ENCODE data around the gene CAMK2G.
A peak's percentile ranks its signal among the peaks of the same experiment; 100 is the strongest.
"Not testable (repeated sequence)": the region's sequence is repeated elsewhere in the genome, so short reads cannot be mapped to it uniquely, and the experiment has no call there.

CAMK2G gene

GRCh38 chr10:73874267-73875138 lies at the start of gene CAMK2G:
Gene CAMK2G (minus strand): TSS chr10:73874555. CDS start chr10:73874461, 94 bp downstream.
- peak; percentile 76 to 82 for DNase-seq

DNA sequence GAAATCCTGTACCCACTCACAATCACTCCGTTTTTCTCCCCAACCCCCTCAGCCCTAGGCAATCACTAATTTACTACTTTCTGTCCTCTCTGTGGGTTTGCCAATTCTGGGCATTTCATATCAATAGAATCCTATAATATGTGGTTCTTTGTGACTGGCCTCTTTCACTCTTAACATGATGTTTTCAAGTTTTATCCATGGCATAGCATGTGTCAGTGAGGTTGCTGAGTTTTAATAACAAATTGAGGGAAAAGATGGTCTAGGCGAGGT lies 48.4 kb upstream of the CAMK2G start:
- DNase-seq, result no peak

GRCh38 chr10:73922007-73922863 lies 47.9 kb upstream of the CAMK2G start:
- no peak for DNase-seq

- no peak for DNase-seq
These were observed 45.7 kb upstream of the CAMK2G start for GRCh38 chr10:73920089-73920488.

DNA sequence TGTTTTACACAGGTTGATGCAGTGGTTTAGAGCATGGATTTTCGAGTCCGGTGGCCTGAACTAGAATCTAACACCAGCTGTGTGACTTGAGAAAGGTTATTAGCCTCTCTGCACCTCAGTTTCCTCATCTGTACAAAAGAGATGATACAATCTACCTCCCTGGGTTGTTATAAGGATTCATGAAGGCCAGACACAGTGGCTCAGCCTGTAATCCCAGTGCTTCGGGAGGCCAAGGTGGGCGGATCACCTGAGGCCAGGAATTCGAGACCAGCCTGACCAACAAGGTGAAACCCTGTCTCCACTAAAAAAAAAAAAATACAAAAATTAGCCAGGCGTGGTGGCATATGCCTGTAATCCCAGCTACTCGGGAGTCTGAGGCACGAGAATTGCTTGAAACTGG lies 45.1 kb upstream of the CAMK2G start:
- DNase-seq, result not testable (repeated sequence)

- DNase-seq, result no peak
These were observed 43.4 kb upstream of the CAMK2G start for GRCh38 chr10:73917566-73918305.

- no peak for DNase-seq
These were observed 42.6 kb upstream of the CAMK2G start for GRCh38 chr10:73916761-73917470.

GRCh38 chr10:73915206-73915851 lies 41.0 kb upstream of the CAMK2G start:
- no peak for DNase-seq

- DNase-seq, result no peak
These were observed 39.7 kb upstream of the CAMK2G start for GRCh38 chr10:73914036-73914435.

DNA sequence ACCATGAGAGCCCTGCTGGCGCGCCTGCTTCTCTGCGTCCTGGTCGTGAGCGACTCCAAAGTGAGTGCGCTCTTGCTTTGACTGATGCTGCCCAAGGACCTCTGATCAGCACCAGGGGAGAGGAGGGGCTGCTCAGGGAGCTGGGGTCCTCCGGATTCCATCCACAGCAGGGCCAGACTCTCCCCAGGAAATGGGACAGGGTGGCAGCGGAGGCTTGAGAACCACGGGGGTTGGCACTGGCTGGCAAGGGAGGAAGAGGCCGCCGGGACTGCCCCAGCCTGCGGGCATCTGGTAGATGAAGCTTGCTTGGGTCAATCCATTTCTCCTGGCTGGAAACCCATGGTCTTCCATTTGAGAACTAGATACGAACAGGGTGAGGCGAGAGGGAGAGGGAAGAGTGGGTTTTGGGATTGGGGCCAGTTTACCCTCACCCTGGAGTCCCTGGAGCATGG lies 37.2 kb upstream of the CAMK2G start:
- DNase-seq, result no peak

DNA sequence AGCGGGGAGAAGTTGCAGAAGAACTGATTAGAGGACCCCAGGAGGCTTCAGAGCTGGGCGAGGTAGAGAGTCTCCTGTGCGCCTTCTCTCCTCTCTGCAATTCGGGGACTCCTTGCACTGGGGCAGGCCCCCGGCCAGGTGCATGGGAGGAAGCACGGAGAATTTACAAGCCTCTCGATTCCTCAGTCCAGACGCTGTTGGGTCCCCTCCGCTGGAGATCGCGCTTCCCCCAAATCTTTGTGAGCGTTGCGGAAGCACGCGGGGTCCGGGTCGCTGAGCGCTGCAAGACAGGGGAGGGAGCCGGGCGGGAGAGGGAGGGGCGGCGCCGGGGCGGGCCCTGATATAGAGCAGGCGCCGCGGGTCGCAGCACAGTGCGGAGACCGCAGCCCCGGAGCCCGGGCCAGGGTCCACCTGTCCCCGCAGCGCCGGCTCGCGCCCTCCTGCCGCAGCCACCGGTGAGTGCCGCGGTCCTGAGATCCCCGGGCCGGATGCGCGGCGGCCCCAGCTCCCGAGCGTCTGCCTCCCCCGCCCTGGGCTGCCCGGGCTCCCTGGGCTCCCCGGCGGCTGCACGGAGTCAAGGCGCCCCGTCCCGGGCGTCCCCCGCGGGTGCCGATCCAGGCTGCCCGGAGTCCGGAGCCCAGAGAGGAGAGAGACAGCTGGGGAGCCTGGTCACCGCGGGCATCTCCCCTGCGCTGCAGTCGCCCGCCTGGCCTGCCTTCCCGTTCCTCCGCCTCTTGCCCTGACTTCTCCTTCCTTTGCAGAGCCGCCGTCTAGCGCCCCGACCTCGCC lies 36.6 kb upstream of the CAMK2G start, which contains the start of gene PLAU:
PLAU (plus strand) TSS at position 369 of the 789 bp plus-strand sequence. CDS start 424 bp downstream, outside the sequence.
- DNase-seq, result no peak

- no peak for DNase-seq
These were observed 36.0 kb upstream of the CAMK2G start for GRCh38 chr10:73910401-73910763.

DNA sequence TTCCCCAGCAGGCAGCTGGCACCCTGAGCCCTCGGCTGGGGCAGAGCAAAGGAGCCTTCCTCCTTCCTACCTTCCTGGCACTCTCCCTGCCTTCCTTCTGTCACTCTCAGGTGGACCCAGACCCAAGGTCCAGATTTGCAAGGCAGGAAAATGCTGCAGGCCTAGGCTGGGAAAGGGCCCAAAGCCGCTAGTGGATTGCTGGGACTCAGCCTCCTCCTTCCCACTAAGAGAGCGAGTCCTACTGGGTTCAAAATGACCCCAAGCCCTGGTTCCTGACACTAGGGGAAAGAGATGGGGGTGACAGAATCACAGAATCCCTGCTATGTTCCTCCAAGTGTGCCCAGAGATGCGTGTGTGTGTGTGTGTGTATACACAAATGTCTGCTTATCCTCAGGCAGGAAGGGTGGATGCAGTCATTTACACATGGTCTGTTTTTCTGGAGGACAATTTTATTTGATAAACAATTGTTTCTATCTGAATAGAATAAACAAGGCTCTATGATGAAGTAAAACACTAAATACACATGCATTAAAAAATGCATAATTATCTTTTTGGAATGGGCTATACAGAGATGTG lies 35.3 kb upstream of the CAMK2G start:
- no peak for DNase-seq

DNA sequence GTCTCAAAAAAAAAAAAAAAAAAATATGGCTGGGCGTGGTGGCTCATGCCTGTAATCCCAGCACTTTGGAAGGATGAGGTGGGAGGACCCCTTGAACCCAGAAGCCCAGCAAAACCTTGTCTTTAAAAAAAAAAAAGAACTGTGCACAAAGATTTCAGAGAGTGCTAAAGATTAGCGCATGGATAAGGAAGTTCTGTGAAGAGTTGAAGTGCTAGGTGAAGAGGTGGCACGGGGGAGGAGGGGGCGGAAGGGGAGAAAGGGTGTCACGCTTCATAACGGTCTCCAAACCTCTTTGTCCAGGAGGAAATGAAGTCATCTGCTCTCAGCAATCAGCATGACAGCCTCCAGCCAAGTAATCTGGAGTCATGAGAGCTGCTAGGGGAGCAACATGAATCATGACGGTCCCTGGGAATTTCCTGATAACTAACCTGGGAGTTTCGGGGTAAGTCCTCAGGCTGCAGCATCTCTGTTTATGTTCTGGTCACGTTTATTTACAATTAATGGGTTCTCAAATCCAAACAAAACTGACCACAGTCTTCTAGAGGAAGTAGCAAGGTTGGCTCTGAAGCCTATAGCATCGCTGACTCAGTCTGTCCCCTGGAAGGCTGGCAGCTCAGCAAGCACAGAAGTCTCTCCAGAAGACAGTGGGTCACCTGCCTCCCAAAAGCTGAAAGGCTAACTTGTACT lies 34.6 kb upstream of the CAMK2G start:
- peak; percentile 76 to 82 for DNase-seq

GRCh38 chr10:73907841-73908517 lies 33.6 kb upstream of the CAMK2G start:
- DNase-seq, result no peak

DNA sequence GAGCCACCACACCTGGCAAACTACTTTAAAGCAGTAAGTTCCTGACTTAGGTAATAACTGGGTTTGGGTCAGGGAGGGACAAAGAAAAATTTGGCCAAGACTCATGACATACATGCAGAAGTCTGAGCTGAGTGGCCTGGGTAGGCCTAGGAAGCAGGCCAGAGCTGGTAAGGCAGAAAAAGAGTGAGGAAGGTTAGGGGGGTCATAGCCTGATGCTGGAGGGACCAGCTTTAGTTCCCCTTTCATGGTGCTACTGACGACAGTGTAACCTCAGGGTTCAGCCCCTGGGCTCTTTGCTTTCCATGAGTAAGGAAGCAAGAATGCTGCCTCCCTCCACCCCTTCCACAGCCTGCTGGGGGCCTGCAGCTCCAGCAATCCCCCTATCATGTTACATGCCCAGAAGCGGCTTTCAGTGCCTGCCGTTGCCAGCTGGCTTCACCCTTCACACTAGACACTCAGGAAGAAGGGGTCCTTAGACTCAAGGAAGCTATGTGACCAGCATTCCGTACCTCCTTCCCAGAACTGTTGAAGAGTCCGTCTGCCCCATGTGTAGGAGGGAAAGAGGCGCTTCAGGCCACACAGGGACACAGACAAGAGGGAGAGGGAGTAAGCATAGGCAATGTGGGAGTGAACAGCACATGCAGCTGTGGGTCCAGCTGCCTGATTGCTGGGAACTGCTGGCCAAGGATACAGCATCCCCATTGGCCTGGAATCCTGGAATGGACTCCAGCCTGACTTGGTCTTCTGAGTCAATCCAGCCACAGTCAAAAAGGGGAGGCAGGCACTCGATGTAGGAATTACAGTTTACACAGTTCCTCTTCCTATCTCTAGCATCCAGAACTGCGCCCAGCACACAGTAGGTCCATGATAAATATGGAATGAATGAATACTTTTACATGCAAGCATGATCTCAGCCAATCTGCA lies 32.4 kb upstream of the CAMK2G start:
- no peak for DNase-seq

- DNase-seq, result no peak
These were observed 31.1 kb upstream of the CAMK2G start for GRCh38 chr10:73905256-73906020.

GRCh38 chr10:73902351-73902750 lies 28.0 kb upstream of the CAMK2G start:
- DNase-seq, result no peak

Data from activated CD4-positive, alpha-beta T cell treated with anti-CD3 and anti-CD28 coated beads, Interleukin-2, amount 50 U/mL, for 4 hours (primary cell).